HEK293T (cell line): ENCODE results near the gene DPY19L3.

Source experiments
- CTCF ChIA-PET: fragments of 350-600 bp; formaldehyde crosslinking; extraction: SDS; loops from one replicate; lab custom pipeline; 2021; ENCODE audit warnings: antibody characterized with exemption, inconsistent platforms; lab: Yijun Ruan, JAX
- POLR2A ChIA-PET: fragments of 350-600 bp; formaldehyde crosslinking; extraction: SDS; loops from one replicate; lab custom pipeline; 2020; ENCODE audit warnings: antibody characterized with exemption, inconsistent platforms; lab: Yijun Ruan, JAX
- DNase-seq: peaks from one replicate; pipeline ENCODE4 v3.0.0; 2012; ENCODE audit warnings: mixed read lengths; ENCODE audit errors: extremely low spot score
- ARNT ChIP-seq: fragments of 450-650 bp; IDR thresholded peaks from 2 replicates; pipeline ENCODE4 v1.6.1; 2017; ENCODE audit warnings: mild to moderate bottlenecking
- BHLHE40 ChIP-seq: fragments of 450-650 bp; IDR thresholded peaks from 2 replicates; pipeline ENCODE4 v1.6.1; 2016; ENCODE audit warnings: mild to moderate bottlenecking, moderate library complexity, borderline replicate concordance
- CTBP1 ChIP-seq: fragments of 450-650 bp; IDR thresholded peaks from 2 replicates; pipeline ENCODE4 v1.6.1; 2016; ENCODE audit warnings: borderline replicate concordance
- ELF4 ChIP-seq: fragments of 450-650 bp; IDR thresholded peaks from 2 replicates; pipeline ENCODE4 v1.6.1; 2017; ENCODE audit warnings: antibody characterized with exemption
- FOXA1 ChIP-seq: fragments of 450-650 bp; IDR thresholded peaks from 2 replicates; pipeline ENCODE4 v1.6.1; 2016; ENCODE audit warnings: mild to moderate bottlenecking
- FOXK2 ChIP-seq: fragments of 450-650 bp; IDR thresholded peaks from 2 replicates; pipeline ENCODE4 v1.6.1; 2016; ENCODE audit warnings: mild to moderate bottlenecking
- FOXM1 ChIP-seq: fragments of 450-650 bp; IDR thresholded peaks from 2 replicates; pipeline ENCODE4 v1.6.1; 2017; ENCODE audit warnings: mild to moderate bottlenecking, borderline replicate concordance
- HDGF ChIP-seq: fragments of 450-650 bp; IDR thresholded peaks from 2 replicates; pipeline ENCODE4 v1.6.1; 2017; ENCODE audit warnings: antibody characterized with exemption, borderline replicate concordance
- L3MBTL2 ChIP-seq: fragments of 450-650 bp; conservative IDR thresholded peaks from 2 replicates; pipeline ENCODE4 v1.6.1; 2016; ENCODE audit warnings: mild to moderate bottlenecking
- LEF1 ChIP-seq: fragments of 450-650 bp; IDR thresholded peaks from 2 replicates; pipeline ENCODE4 v1.6.1; 2017; ENCODE audit warnings: mild to moderate bottlenecking, borderline replicate concordance
- NFRKB ChIP-seq: fragments of 450-650 bp; IDR thresholded peaks from 2 replicates; pipeline ENCODE4 v1.6.1; 2016; ENCODE audit warnings: mild to moderate bottlenecking, moderate library complexity
- SP1 ChIP-seq: fragments of 450-650 bp; IDR thresholded peaks from 2 replicates; pipeline ENCODE4 v1.6.1; 2017
- SUZ12 ChIP-seq: fragments of 450-650 bp; IDR thresholded peaks from 2 replicates; pipeline ENCODE4 v1.6.1; 2016; ENCODE audit warnings: mild to moderate bottlenecking
- TARDBP ChIP-seq: fragments of 450-650 bp; IDR thresholded peaks from 2 replicates; pipeline ENCODE4 v1.6.1; 2016
- ZNF384 ChIP-seq: fragments of 450-650 bp; IDR thresholded peaks from 2 replicates; pipeline ENCODE4 v1.6.1; 2016
- TF ChIP-seq, protein P1 (sequence below): fragments of 450-650 bp; IDR thresholded peaks from 2 replicates; pipeline ENCODE4 v1.6.1; 2016

The DPY19L3 gene

DNA sequence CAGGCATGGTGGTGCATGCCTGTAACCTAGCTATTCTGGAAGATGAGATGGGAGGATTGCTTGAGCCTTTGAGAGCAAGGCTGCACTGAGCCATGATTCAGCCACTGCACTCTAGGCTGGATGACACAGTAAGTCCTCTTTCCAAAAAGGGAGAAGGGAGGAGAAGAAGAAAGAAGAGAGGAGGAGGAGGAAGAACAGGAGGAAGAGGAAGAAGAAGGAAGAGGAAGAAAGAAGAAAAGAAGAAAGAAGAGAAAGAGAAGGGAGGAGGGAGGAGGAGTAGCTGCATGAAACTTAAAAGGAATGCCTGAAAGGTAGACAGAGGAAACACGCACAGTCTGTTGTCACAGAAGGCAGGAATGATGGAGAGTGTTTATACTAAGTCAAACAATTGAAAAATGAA lies 3.6 kb upstream of the DPY19L3 start:
- ChIA-PET POLR2A (interaction anchor here (1.0 kb wide), 1 partner anchor 15 kb away, joined by 4 read pairs; no protein-coding TSS in a partner anchor), CTCF (no interaction called here)
- DNase-seq, result no peak
- TF ChIP-seq FOXA1 (no peak), HDGF (no peak), ELF4 (no peak), SUZ12 (no peak), FOXM1 (no peak), L3MBTL2 (no peak), FOXK2 (no peak), ARNT (no peak), CTBP1 (no peak), BHLHE40 (no peak), SP1 (no peak), LEF1 (no peak), TARDBP (no peak), NFRKB (no peak), ZNF384 (no peak)
- TF ChIP-seq, protein P1, sequence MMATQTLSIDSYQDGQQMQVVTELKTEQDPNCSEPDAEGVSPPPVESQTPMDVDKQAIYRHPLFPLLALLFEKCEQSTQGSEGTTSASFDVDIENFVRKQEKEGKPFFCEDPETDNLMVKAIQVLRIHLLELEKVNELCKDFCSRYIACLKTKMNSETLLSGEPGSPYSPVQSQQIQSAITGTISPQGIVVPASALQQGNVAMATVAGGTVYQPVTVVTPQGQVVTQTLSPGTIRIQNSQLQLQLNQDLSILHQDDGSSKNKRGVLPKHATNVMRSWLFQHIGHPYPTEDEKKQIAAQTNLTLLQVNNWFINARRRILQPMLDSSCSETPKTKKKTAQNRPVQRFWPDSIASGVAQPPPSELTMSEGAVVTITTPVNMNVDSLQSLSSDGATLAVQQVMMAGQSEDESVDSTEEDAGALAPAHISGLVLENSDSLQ, result no peak

DNA sequence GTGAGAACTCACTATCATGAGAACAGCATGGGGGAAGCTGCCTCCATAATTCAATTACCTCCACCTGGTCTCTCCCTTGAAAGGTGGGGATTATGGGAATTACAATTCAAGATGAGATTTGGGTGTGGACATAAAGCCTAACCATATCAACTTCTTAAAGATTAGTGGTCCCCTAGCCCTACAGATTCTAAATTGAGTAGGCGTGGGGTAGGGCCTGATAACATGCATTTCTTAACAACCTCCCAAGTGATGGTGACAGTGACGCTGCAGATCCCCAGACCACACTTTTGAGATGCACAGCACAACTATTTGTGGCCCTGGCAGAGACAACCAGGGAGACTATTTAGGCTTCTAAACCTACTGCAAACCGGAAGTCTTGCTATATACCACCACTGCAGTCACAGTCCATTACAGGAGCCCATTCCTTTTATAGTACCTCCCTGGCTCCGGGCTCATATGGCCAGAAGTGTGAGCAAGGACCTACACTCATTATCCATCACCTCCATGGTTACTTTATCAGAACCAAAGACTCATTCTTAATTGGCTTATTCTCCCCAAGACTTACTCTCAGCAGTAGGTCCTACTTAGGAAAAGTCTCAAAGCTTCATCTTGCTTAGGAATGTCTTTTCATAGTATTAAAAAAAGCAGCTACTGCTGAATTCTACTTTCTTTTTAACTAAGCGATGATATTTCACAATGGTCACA lies 2.1 kb upstream of the DPY19L3 start:
- no peak for DNase-seq
- POLR2A ChIA-PET, result interaction anchor here (2.2 kb wide), 1 partner anchor 18 kb away, joined by 6 read pairs; no protein-coding TSS in a partner anchor
- TF ChIP-seq FOXK2 (no peak), FOXA1 (no peak), FOXM1 (no peak), NFRKB (no peak), L3MBTL2 (no peak), TARDBP (no peak), ELF4 (no peak), HDGF (no peak), SUZ12 (no peak), ARNT (no peak), ZNF384 (no peak), LEF1 (no peak)
- TF ChIP-seq, protein P1, result no peak
- CTCF ChIA-PET, result no interaction called here

DNA sequence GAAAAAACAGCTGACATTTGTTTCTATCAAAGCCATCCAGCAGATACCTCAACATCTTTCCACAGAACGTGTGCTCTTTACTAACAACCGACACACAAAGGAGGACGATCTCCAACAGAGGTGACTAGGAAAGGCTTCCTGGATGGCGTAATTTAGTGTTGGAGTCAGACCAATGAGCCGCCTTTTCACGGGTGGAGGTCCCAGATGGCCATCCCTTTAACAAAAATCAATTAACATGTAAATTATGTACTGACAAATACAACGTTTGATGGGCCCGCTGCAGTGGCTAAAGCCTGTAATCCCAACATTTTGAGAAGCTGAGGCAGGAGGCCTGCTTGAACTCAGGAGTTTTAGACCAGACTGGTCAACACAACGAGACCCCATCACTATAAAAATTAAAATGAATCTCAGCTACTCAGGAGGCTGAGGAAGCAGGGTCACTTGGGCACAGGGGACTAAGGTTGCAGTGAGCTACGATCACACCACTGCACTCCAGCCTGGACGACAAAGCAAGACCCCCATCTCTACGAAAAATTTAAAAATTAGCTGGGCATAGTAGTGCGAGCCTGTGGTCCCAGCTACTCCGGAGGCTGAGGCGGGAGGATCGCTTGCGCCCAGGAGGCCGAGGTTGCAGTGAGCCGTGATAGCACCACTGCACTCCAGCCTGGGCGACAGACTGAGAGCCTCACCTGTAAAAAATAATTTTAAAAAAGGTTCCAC lies 1.2 kb upstream of the DPY19L3 start:
- TF ChIP-seq ZNF384 (no peak), ARNT (no peak), BHLHE40 (no peak), LEF1 (no peak), TARDBP (no peak), SUZ12 (no peak), FOXM1 (no peak), FOXK2 (no peak), FOXA1 (no peak), L3MBTL2 (no peak), ELF4 (no peak), NFRKB (no peak), HDGF (no peak), SP1 (no peak)
- TF ChIP-seq, protein P1, result no peak
- DNase-seq, result no peak
- ChIA-PET CTCF (no interaction called here), POLR2A (interaction anchor here (0.6 to 2.2 kb wide), 6 partner anchors 12 to 802 kb away, joined by 3 to 18 read pairs (median 6); no protein-coding TSS in a partner anchor)

DNA sequence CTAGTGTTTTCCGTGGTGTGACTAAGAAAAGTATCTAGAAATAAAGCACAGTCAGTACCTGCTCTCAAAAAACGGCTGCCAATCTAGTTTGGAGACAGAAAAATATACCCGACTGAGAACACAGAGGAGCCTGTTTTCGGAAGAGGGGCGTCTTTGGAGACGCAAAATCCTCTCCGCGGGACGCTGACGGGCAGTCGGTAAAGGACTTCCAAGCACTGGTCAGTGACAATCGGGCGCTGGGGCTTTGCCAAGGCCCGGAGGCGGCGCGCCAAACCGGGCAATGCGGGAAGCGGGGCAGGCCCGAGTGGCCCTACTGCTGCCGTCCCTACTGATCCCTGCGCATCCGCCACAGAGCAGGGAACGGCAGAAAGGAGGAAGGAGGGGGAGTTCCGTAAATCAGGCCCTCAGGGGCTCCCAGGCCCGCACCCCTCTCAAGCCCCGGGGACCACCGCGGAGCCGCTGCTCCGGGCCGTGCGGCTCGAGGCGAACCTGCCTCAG lies 588 bp upstream of the DPY19L3 start:
- peak; percentile 41 for DNase-seq
- no peak for TF ChIP-seq HDGF
- no peak for TF ChIP-seq TARDBP
- no peak for TF ChIP-seq FOXM1
- TF ChIP-seq NFRKB, result no peak
- no peak for TF ChIP-seq ZNF384
- no peak for TF ChIP-seq SUZ12
- no peak for TF ChIP-seq SP1
- POLR2A ChIA-PET, result interaction anchor here (0.9 to 2.2 kb wide), 11 partner anchors 11 to 175 kb away, joined by 3 to 18 read pairs (median 6); partner anchors contain the start of genes PDCD5 and ZNF507
- CTCF ChIA-PET, result no interaction called here

DNA sequence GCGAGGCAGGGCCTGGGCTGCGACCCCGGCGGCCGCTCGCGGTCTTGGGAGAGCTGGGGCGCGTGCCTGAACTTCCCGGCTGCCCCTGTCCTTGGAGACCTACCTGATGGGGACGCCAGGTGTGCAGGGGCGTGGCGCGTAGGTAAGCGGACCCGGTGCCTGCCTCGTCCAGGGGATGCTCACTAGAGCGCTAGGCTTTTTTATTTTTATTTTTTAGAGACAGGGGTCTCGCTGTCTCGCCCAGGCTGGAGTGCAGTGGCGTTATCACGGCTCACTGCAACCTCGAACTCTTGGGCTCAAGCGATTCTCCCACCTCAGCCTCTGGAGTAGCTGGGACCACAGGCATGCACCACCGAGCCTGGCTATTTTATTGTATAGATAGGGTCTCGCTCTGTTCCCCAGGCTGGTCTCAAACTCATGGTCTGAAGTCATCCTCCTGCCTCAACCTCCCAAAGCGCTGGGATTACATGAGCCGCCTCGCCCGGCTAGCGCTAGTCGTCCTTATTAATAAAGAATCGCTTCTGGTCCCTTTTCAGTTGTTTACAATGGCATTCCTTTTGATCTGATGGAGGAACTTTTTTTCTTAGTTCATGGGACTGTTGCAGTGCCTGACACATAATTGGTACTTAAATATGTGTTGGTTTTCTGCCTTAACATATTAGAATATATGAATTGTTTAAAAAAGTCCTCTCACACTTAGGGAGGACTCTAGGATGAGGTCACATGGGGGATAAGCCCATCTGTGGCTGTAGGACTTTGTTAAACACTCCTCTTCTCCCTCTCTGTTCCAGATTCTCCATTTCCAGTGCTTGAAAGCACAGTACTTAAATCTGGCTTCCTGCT lies 812 bp downstream of the DPY19L3 start:
- POLR2A ChIA-PET, result interaction anchor here (0.7 to 2.0 kb wide), 9 partner anchors 10 to 174 kb away, joined by 3 to 18 read pairs (median 4); partner anchors contain the start of genes PDCD5 and ZNF507
- no peak for DNase-seq
- TF ChIP-seq ARNT (no peak), SP1 (no peak), FOXA1 (no peak), LEF1 (no peak), CTBP1 (no peak), BHLHE40 (no peak), ZNF384 (no peak), FOXK2 (no peak), L3MBTL2 (no peak), SUZ12 (no peak), FOXM1 (no peak), NFRKB (no peak), TARDBP (no peak), ELF4 (no peak), HDGF (no peak)
- TF ChIP-seq, protein P1, result no peak

More for the DNA sequence above, 812 bp downstream of the DPY19L3 start:
- CTCF ChIA-PET, result no interaction called here
